OCI-LY7 (cell line): ENCODE data around the gene CD46.

Experiments used
- CTCF ChIP-seq: fragments of 200-600 bp; sonication (generic); conservative IDR thresholded peaks from 2 replicates; pipeline ENCODE4 v1.5.1; 2014; ENCODE audit warnings: mild to moderate bottlenecking, antibody characterized with exemption, low read length, moderate library complexity, mixed read lengths
- EZH2phosphoT487 ChIP-seq: fragments of 200-600 bp; sonication (generic); IDR thresholded peaks from 2 replicates; pipeline ENCODE4 v1.6.1; 2018; ENCODE audit warnings: low read depth, borderline replicate concordance, mild to moderate bottlenecking, mixed run types, antibody characterized with exemption, low read length, moderate library complexity, mixed read lengths

- TF ChIP-seq EZH2phosphoT487, result no peak
- no peak for TF ChIP-seq CTCF
Measured at GRCh38 chr1:207839083-207839413, 87.2 kb downstream of the CD46 start.
